ENCODE measurements around the gene PPTC7. TPM values are rescaled to one million over a fixed set of nuclear protein-coding genes. Genes with fewer than 3 reads are reported as not detected.

Gene PPTC7
- total and polyA plus RNA-seq, 2 of the 13 experiments (the other 11 are each of a cell fraction or from before 2014, with no cell fraction given): 4.8 to 12.3 TPM

DNA sequence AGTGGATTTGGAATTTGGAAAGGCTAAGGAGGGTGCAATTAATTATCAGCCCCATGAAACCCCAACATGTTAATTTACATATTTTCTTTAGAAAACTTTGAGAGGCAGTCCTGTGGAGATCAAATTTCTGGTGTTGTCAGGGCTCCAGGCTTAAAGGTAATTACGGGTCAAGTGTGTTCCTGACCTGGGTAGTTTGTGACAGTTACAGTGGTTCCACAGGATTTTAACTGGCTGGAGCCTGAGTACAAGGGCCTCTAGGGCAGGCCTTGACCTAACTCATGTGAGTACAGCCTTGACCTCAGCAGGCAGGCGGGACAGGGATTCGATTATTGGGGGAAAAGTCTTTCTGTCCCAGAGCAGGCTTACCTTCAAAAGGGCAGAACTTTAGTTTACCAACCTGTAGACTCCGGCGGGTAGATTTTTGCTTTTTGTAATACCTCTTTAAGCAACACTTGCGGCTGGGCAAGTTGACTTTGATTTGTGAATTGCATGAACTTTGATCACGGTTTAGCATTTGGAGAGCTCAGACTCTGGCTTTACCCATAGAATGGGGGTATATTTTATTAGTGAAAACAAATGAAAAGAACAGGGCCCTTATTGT, 8.4 kb upstream of the PPTC7 start:
- peak; percentile 96 for FAIRE-seq
- Histone ChIP-seq H3K27me3 (ENCODE audit: control insufficient read depth in 1 of 2, insufficient read depth in 2 of 2, low read length in 2 of 2) (no peaks in the 10 kb centered on the region), H3K36me3 (replicated peaks in 1 of 2; ENCODE audit: control insufficient read depth in 1 of 2, insufficient read depth in 2 of 2, low read length in 2 of 2) (no peaks in the 10 kb centered on the region), H4K20me1 (ENCODE audit: insufficient read depth, low read length) (no peaks in the 10 kb centered on the region), H3K4me1 (ENCODE audit: insufficient read depth, low read length) (peaks cover 34% of the 10 kb centered on the region), H3K27ac (ENCODE audit: extremely low read length, insufficient read depth, low read length) (peak overlapping the region; percentile 80), H3K9me3 (ENCODE audit: low read length) (no peaks in the 10 kb centered on the region), H3K4me2 (ENCODE audit: low read depth, low read length) (peak overlapping the region; percentile 76), H3K4me3 (replicated peaks in 1 of 3; ENCODE audit: insufficient read depth in 1 of 3, low read depth in 2 of 3, low read length in 3 of 3) (peak overlapping the region in 2 of 3 experiments; percentile 40 to 52; a peak in 4 of 6 replicates), H3K9ac (ENCODE audit: insufficient read depth, low read depth, low read length) (peak overlapping the region; percentile 27; the same call in 1 of the 2 replicates), H3K79me2 (ENCODE audit: insufficient read depth, low read length) (no peaks in the 10 kb centered on the region), H2AFZ (ENCODE audit: low read length) (no peak overlapping the region)
- BruUV-seq (replicated peaks): no TSS peak
- in situ Hi-C loops (cut with HindIII; ENCODE audit: extremely low pct_ligation_motif_present, low pct_unique_long_range_greater_than_20kb): loop anchor here (5.0 to 25.0 kb wide), 2 partner anchors 34 to 479 kb away; partner anchors contain the start of gene IFT81
- ChIA-PET POLR2A (interaction anchor here (0.8 to 2.8 kb wide), 6 partner anchors 9 to 141 kb away, joined by 3 to 15 read pairs (median 5); partner anchors contain the start of genes ARPC3, FAM216A and GPN3), CTCF (ENCODE audit: low intra/inter-chr PET ratio, low total read pairs) (no interaction called here)
- peak; percentile 93 for ATAC-seq
- intact Hi-C loops (cut with micrococcal nuclease; ENCODE audit: unreplicated experiment): loop anchor here (1.0 kb wide), 1 partner anchor 16 kb away; no protein-coding TSS in a partner anchor
- WGBS (ENCODE audit: low lambda C conversion rate): 1% methylated on average over 6 of the region's 7 CpGs
- DNase-seq (ENCODE audit: low spot score): peak; percentile 89
- TF ChIP-seq ZNF207 (IDR thresholded peaks at IDR 0.05; ENCODE audit: borderline replicate concordance) (no peak), HMG20B (CRISPR knock-in tag; conservative IDR thresholded peaks at IDR 0.05) (peak; percentile 42; the same call in 1 of the 2 replicates), NKX3-1 (CRISPR knock-in tag; IDR thresholded peaks at IDR 0.05) (no peak), RFX3 (CRISPR knock-in tag; IDR thresholded peaks at IDR 0.05) (no peak), JUN (CRISPR knock-in tag; IDR thresholded peaks at IDR 0.05) (no peak), SRF (IDR thresholded peaks at IDR 0.05; ENCODE audit: low read depth, low read length) (no peak), EP300 (IDR thresholded peaks at IDR 0.05; ENCODE audit: low read depth in 2 of 2, low read length in 2 of 2) (peak; percentile 38 to 88; a peak in 2 of 4 replicates), EP300 (CRISPR knock-in tag; IDR thresholded peaks at IDR 0.05; ENCODE audit: borderline replicate concordance) (no peak; the same call in 1 of the 2 replicates), RXRA (CRISPR knock-in tag; IDR thresholded peaks at IDR 0.05) (peak; percentile 98), HCFC1 (IDR thresholded peaks at IDR 0.05; ENCODE audit: low read depth, low read length) (no peak), MTA3 (CRISPR knock-in tag; IDR thresholded peaks at IDR 0.05) (no peak), ZNF850 (CRISPR knock-in tag; conservative IDR thresholded peaks at IDR 0.05) (no peak), ZNF460 (CRISPR knock-in tag; IDR thresholded peaks at IDR 0.05; ENCODE audit: borderline replicate concordance) (peak; percentile 49; the same call in 1 of the 2 replicates), ZNF263 (CRISPR knock-in tag; IDR thresholded peaks at IDR 0.05) (no peak), ZNF382 (CRISPR knock-in tag; IDR thresholded peaks at IDR 0.05; ENCODE audit: borderline replicate concordance) (no peak), IRF2 (CRISPR knock-in tag; IDR thresholded peaks at IDR 0.05) (peak; percentile 66; the same call in 1 of the 2 replicates), ZNF121 (CRISPR knock-in tag; IDR thresholded peaks at IDR 0.05) (no peak), ATRX (CRISPR knock-in tag; IDR thresholded peaks at IDR 0.05; ENCODE audit: borderline replicate concordance) (no peak), KLF11 (CRISPR knock-in tag; IDR thresholded peaks at IDR 0.05) (no peak), KAT2B (IDR thresholded peaks at IDR 0.05; ENCODE audit: borderline replicate concordance, low read depth, low read length) (no peak), KDM4B (CRISPR knock-in tag; IDR thresholded peaks at IDR 0.05) (no peak; the same call in 1 of the 2 replicates)
- TF ChIP-seq, protein P1, sequence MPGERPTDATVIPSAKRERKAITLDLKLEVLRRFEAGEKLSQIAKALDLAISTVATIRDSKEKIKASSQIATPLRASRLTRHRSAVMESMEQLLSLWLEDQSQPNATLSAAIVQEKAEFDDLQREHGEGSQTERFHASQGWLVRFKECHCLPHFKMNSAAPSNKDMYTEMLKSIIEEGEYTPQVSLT (CRISPR knock-in tag; IDR thresholded peaks at IDR 0.05; ENCODE audit: borderline replicate concordance, low read depth): no peak
- TF ChIP-seq, protein P2, sequence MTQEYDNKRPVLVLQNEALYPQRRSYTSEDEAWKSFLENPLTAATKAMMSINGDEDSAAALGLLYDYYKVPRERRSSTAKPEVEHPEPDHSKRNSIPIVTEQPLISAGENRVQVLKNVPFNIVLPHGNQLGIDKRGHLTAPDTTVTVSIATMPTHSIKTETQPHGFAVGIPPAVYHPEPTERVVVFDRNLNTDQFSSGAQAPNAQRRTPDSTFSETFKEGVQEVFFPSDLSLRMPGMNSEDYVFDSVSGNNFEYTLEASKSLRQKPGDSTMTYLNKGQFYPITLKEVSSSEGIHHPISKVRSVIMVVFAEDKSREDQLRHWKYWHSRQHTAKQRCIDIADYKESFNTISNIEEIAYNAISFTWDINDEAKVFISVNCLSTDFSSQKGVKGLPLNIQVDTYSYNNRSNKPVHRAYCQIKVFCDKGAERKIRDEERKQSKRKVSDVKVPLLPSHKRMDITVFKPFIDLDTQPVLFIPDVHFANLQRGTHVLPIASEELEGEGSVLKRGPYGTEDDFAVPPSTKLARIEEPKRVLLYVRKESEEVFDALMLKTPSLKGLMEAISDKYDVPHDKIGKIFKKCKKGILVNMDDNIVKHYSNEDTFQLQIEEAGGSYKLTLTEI (CRISPR knock-in tag; conservative IDR thresholded peaks at IDR 0.05): no peak
- TF ChIP-seq, protein P3, sequence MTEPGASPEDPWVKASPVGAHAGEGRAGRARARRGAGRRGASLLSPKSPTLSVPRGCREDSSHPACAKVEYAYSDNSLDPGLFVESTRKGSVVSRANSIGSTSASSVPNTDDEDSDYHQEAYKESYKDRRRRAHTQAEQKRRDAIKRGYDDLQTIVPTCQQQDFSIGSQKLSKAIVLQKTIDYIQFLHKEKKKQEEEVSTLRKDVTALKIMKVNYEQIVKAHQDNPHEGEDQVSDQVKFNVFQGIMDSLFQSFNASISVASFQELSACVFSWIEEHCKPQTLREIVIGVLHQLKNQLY (CRISPR knock-in tag; IDR thresholded peaks at IDR 0.05): peak; percentile 57; the same call in 1 of the 2 replicates
